ENCODE measurements around the gene FOXP4. TPM values are rescaled to one million over a fixed set of nuclear protein-coding genes. Genes with fewer than 3 reads are reported as not detected.

FOXP4 gene
- total and polyA plus RNA-seq, 2 of the 13 experiments (the other 11 are each of a cell fraction or from before 2014, with no cell fraction given) = 11.0 to 12.4 TPM

DNA sequence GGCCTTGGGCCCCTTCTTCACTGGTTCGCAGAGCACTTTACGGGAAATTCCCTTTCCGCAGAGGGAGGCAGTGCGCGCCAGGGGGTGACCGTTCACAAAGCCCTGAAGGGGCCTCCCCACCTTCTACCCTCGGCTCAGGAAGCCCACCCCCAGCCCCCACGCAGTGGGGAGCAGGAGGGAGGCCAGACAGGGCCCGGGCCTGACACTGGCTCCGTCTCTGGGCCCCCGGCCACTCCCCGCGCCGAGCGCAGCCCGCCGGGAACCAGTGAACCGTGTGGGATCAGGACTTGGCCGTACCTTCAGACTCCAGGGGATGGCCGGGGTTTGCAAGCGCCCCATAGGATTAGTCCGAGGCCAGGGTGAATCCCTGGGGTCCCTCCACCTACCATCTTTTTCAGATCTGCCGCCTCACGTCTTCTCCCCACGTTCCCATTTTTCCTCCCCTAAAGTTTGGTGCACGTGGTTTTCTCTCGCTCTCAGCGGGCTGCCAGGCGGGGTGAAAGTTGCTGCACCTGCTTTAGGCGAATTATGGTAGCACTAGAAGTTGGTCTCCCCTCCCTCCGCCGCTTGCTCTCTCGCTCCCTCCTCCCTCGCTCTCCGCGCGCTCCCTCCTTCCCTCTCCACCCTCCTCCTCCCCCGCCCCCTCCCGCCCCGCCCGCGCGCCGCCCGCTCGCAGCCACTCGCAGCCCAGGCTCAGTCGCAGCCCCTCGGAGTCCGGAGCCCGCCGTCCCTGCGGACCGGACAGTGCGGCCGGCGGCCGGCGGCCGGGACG is at the start of gene FOXP4 (continued):
- TF ChIP-seq, protein P1, sequence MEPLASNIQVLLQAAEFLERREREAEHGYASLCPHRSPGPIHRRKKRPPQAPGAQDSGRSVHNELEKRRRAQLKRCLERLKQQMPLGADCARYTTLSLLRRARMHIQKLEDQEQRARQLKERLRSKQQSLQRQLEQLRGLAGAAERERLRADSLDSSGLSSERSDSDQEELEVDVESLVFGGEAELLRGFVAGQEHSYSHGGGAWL (CRISPR knock-in tag; IDR thresholded peaks at IDR 0.05) = no peak; the same call in 1 of the 2 replicates
- TF ChIP-seq NONO (IDR thresholded peaks at IDR 0.05) (no peak), NONO (CRISPR knock-in tag; conservative IDR thresholded peaks at IDR 0.05) (peak; percentile 89), ZNF468 (CRISPR knock-in tag; IDR thresholded peaks at IDR 0.05) (no peak), ZNF451 (CRISPR knock-in tag; IDR thresholded peaks at IDR 0.05) (no peak; the same call in 1 of the 2 replicates), ZNF205 (CRISPR knock-in tag; IDR thresholded peaks at IDR 0.05) (no peak), ZNF547 (CRISPR knock-in tag; IDR thresholded peaks at IDR 0.05) (peak; percentile 34), U2AF1 (optimal IDR thresholded peaks at IDR 0.05; ENCODE audit: low read depth, low read length) (peak; percentile 89), ATF7-NPFF (CRISPR knock-in tag; IDR thresholded peaks at IDR 0.05; ENCODE audit: low read depth) (no peak; the same call in 1 of the 2 replicates), HNF4G (IDR thresholded peaks at IDR 0.05; ENCODE audit: borderline replicate concordance, low read depth, low read length) (peak; percentile 11; the same call in 1 of the 2 replicates), HNF4G (CRISPR knock-in tag; IDR thresholded peaks at IDR 0.05; ENCODE audit: borderline replicate concordance, low read depth) (no peak; the same call in 1 of the 2 replicates), HDAC2 (CRISPR knock-in tag; IDR thresholded peaks at IDR 0.05) (peak; percentile 44), ATF7 (IDR thresholded peaks at IDR 0.05) (no peak), ATF7 (CRISPR knock-in tag; IDR thresholded peaks at IDR 0.05) (no peak), CREM (IDR thresholded peaks at IDR 0.05) (0 out of 2 replicates have a peak, but pooled peaks have one; percentile 23), CREM (CRISPR knock-in tag; IDR thresholded peaks at IDR 0.05) (no peak), ZNF570 (CRISPR knock-in tag; IDR thresholded peaks at IDR 0.05; ENCODE audit: borderline replicate concordance) (no peak)
- TF ChIP-seq, protein P2, sequence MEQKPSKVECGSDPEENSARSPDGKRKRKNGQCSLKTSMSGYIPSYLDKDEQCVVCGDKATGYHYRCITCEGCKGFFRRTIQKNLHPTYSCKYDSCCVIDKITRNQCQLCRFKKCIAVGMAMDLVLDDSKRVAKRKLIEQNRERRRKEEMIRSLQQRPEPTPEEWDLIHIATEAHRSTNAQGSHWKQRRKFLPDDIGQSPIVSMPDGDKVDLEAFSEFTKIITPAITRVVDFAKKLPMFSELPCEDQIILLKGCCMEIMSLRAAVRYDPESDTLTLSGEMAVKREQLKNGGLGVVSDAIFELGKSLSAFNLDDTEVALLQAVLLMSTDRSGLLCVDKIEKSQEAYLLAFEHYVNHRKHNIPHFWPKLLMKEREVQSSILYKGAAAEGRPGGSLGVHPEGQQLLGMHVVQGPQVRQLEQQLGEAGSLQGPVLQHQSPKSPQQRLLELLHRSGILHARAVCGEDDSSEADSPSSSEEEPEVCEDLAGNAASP (CRISPR knock-in tag; IDR thresholded peaks at IDR 0.05; ENCODE audit: borderline replicate concordance) = peak; percentile 16; the same call in 1 of the 2 replicates
- TF ChIP-seq, protein P3, sequence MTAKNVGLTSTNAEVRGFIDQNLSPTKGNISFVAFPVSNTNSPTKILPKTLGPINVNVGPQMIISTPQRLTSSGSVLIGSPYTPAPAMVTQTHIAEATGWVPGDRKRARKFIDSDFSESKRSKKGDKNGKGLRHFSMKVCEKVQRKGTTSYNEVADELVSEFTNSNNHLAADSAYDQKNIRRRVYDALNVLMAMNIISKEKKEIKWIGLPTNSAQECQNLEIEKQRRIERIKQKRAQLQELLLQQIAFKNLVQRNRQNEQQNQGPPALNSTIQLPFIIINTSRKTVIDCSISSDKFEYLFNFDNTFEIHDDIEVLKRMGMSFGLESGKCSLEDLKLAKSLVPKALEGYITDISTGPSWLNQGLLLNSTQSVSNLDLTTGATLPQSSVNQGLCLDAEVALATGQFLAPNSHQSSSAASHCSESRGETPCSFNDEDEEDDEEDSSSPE (CRISPR knock-in tag; IDR thresholded peaks at IDR 0.05) = no peak
- TF ChIP-seq, protein P4, sequence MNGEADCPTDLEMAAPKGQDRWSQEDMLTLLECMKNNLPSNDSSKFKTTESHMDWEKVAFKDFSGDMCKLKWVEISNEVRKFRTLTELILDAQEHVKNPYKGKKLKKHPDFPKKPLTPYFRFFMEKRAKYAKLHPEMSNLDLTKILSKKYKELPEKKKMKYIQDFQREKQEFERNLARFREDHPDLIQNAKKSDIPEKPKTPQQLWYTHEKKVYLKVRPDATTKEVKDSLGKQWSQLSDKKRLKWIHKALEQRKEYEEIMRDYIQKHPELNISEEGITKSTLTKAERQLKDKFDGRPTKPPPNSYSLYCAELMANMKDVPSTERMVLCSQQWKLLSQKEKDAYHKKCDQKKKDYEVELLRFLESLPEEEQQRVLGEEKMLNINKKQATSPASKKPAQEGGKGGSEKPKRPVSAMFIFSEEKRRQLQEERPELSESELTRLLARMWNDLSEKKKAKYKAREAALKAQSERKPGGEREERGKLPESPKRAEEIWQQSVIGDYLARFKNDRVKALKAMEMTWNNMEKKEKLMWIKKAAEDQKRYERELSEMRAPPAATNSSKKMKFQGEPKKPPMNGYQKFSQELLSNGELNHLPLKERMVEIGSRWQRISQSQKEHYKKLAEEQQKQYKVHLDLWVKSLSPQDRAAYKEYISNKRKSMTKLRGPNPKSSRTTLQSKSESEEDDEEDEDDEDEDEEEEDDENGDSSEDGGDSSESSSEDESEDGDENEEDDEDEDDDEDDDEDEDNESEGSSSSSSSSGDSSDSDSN (CRISPR knock-in tag; IDR thresholded peaks at IDR 0.05) = peak; percentile 90
- TF ChIP-seq, protein P5, sequence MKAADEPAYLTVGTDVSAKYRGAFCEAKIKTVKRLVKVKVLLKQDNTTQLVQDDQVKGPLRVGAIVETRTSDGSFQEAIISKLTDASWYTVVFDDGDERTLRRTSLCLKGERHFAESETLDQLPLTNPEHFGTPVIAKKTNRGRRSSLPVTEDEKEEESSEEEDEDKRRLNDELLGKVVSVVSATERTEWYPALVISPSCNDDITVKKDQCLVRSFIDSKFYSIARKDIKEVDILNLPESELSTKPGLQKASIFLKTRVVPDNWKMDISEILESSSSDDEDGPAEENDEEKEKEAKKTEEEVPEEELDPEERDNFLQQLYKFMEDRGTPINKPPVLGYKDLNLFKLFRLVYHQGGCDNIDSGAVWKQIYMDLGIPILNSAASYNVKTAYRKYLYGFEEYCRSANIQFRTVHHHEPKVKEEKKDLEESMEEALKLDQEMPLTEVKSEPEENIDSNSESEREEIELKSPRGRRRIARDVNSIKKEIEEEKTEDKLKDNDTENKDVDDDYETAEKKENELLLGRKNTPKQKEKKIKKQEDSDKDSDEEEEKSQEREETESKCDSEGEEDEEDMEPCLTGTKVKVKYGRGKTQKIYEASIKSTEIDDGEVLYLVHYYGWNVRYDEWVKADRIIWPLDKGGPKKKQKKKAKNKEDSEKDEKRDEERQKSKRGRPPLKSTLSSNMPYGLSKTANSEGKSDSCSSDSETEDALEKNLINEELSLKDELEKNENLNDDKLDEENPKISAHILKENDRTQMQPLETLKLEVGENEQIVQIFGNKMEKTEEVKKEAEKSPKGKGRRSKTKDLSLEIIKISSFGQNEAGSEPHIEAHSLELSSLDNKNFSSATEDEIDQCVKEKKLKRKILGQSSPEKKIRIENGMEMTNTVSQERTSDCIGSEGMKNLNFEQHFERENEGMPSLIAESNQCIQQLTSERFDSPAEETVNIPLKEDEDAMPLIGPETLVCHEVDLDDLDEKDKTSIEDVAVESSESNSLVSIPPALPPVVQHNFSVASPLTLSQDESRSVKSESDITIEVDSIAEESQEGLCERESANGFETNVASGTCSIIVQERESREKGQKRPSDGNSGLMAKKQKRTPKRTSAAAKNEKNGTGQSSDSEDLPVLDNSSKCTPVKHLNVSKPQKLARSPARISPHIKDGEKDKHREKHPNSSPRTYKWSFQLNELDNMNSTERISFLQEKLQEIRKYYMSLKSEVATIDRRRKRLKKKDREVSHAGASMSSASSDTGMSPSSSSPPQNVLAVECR (CRISPR knock-in tag; IDR thresholded peaks at IDR 0.05; ENCODE audit: borderline replicate concordance) = peak; percentile 87

Measured in HepG2 (cell line).